Measurements from ENCODE around the gene PPP2CA.

DNA sequence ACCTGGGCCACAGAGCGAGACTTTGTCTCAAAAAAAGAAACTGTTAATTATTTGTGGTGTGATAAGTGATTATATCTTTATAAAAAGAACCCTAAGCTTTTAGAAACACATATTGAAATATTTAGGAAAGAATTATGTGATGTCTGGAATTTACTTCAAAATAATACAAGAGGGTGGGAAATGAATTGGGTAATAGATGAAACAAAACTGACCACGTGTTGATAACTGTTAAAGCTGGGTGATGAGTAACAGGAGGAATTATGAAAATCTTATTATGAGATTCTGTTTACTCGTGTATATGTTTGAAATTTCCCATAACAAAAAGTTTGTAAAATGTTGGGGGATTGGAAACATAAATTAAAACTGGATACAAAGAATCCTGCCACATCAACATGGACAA, 33.0 kb upstream of the PPP2CA start:
- no peak for TF ChIP-seq POLR2A (IDR thresholded peaks at IDR 0.05; ENCODE audit: low read depth)
- TF ChIP-seq, protein P1, sequence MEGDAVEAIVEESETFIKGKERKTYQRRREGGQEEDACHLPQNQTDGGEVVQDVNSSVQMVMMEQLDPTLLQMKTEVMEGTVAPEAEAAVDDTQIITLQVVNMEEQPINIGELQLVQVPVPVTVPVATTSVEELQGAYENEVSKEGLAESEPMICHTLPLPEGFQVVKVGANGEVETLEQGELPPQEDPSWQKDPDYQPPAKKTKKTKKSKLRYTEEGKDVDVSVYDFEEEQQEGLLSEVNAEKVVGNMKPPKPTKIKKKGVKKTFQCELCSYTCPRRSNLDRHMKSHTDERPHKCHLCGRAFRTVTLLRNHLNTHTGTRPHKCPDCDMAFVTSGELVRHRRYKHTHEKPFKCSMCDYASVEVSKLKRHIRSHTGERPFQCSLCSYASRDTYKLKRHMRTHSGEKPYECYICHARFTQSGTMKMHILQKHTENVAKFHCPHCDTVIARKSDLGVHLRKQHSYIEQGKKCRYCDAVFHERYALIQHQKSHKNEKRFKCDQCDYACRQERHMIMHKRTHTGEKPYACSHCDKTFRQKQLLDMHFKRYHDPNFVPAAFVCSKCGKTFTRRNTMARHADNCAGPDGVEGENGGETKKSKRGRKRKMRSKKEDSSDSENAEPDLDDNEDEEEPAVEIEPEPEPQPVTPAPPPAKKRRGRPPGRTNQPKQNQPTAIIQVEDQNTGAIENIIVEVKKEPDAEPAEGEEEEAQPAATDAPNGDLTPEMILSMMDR (IDR thresholded peaks at IDR 0.05), result no peak
